Measurements from ENCODE around the gene LDLRAD4.

Gene LDLRAD4

GRCh38 chr18:13517369-13517768, 298.8 kb downstream of the LDLRAD4 start:
- DNase-seq (ENCODE audit: low read depth): no peak

- no peak for DNase-seq (ENCODE audit: low read depth)
Observed at GRCh38 chr18:13518382-13518781, 299.8 kb downstream of the LDLRAD4 start.

- no peak for DNase-seq (ENCODE audit: low read depth)
Observed at GRCh38 chr18:13520306-13520705, 301.7 kb downstream of the LDLRAD4 start.

- no peak for DNase-seq (ENCODE audit: low read depth)
Observed at GRCh38 chr18:13520741-13521140, 302.2 kb downstream of the LDLRAD4 start.

GRCh38 chr18:13521418-13521817, 302.9 kb downstream of the LDLRAD4 start:
- no peak for DNase-seq (ENCODE audit: low read depth)

GRCh38 chr18:13522256-13522655, 303.7 kb downstream of the LDLRAD4 start:
- DNase-seq (ENCODE audit: low read depth): no peak

- no peak for DNase-seq (ENCODE audit: low read depth)
Observed at GRCh38 chr18:13522861-13523660, 304.5 kb downstream of the LDLRAD4 start.

GRCh38 chr18:13524054-13524453, 305.5 kb downstream of the LDLRAD4 start:
- no peak for DNase-seq (ENCODE audit: low read depth)

GRCh38 chr18:13524811-13525210, 306.3 kb downstream of the LDLRAD4 start:
- no peak for DNase-seq (ENCODE audit: low read depth)

- DNase-seq (ENCODE audit: low read depth): no peak
Observed at GRCh38 chr18:13525381-13526029, 306.9 kb downstream of the LDLRAD4 start.

GRCh38 chr18:13526519-13526918, 308.0 kb downstream of the LDLRAD4 start:
- DNase-seq (ENCODE audit: low read depth): no peak

GRCh38 chr18:13527256-13527655, 308.7 kb downstream of the LDLRAD4 start:
- no peak for DNase-seq (ENCODE audit: low read depth)

- no peak for DNase-seq (ENCODE audit: low read depth)
Observed at GRCh38 chr18:13527730-13528129, 309.2 kb downstream of the LDLRAD4 start.

- no peak for DNase-seq (ENCODE audit: low read depth)
Observed at GRCh38 chr18:13528739-13529392, 310.3 kb downstream of the LDLRAD4 start.

- DNase-seq (ENCODE audit: low read depth): no peak
Observed at GRCh38 chr18:13530033-13530878, 311.7 kb downstream of the LDLRAD4 start.

GRCh38 chr18:13530879-13531387, 312.4 kb downstream of the LDLRAD4 start:
- DNase-seq (ENCODE audit: low read depth): peak; percentile 31

GRCh38 chr18:13531681-13532325, 313.2 kb downstream of the LDLRAD4 start:
- DNase-seq (ENCODE audit: low read depth): no peak

GRCh38 chr18:13532406-13533075, 314.0 kb downstream of the LDLRAD4 start:
- DNase-seq (ENCODE audit: low read depth): no peak

GRCh38 chr18:13534631-13535030, 316.1 kb downstream of the LDLRAD4 start:
- no peak for DNase-seq (ENCODE audit: low read depth)

- no peak for DNase-seq (ENCODE audit: low read depth)
Observed at GRCh38 chr18:13536578-13536977, 318.0 kb downstream of the LDLRAD4 start.

Measured in stromal cell of bone marrow (primary cell).